GM06990 (cell line): Measurements from ENCODE around the gene HBA2.
"Not testable (repeated sequence)": the region's sequence is repeated elsewhere in the genome, so short reads cannot be mapped to it uniquely, and the experiment has no call there.

Source experiments
- DNase-seq: peaks from one replicate; pipeline ENCODE4 v3.0.0-alpha.2; 2011; ENCODE audit not compliant: insufficient read length; ENCODE audit errors: extremely low read depth
- H3K27me3 ChIP-seq: replicated peaks from 2 replicates; pipeline ENCODE4 v1.6.0; 2011; ENCODE audit warnings: low read length; ENCODE audit not compliant: control insufficient read depth, insufficient read depth
- H3K36me3 ChIP-seq: 2 replicates; pipeline ENCODE4 v1.5.1; 2011; ENCODE audit warnings: low read length; ENCODE audit not compliant: control insufficient read depth, insufficient read depth
- H3K4me3 ChIP-seq: replicated peaks from 2 replicates; pipeline ENCODE4 v1.5.1; 2011; ENCODE audit warnings: low read depth, mild to moderate bottlenecking, control low read depth, low read length
- CTCF ChIP-seq: IDR thresholded peaks from 2 replicates; pipeline ENCODE4 v1.5.1; 2011; ENCODE audit warnings: low read length, control low read depth, mild to moderate bottlenecking, inconsistent platforms; ENCODE audit not compliant: insufficient read depth, poor library complexity, severe bottlenecking

HBA2 gene

GRCh38 chr16:172374-172941 is at the start of gene HBA2:
HBA2 (plus strand) TSS chr16:172876; CDS start chr16:172913, 37 bp downstream.
- H3K27me3 ChIP-seq, DNase-seq, H3K4me3 ChIP-seq, H3K36me3 ChIP-seq: not testable (repeated sequence)

- H3K4me3 ChIP-seq, H3K36me3 ChIP-seq, DNase-seq, H3K27me3 ChIP-seq: not testable (repeated sequence)
Observed at GRCh38 chr16:123558-124350, 48.9 kb upstream of the HBA2 start.

GRCh38 chr16:125011-125410 is 47.7 kb upstream of the HBA2 start:
- Histone ChIP-seq H3K27me3 (no peaks in the 10 kb centered on the region), H3K36me3 (peaks cover 6% of the 10 kb centered on the region), H3K4me3 (no peak overlapping the region)
- DNase-seq = no peak
- no peak for TF ChIP-seq CTCF

- H3K36me3 ChIP-seq = peaks cover 1% of the 10 kb centered on the region
- H3K4me3 ChIP-seq = no peak overlapping the region
- H3K27me3 ChIP-seq = no peaks in the 10 kb centered on the region
- DNase-seq = no peak
- TF ChIP-seq CTCF = no peak
Observed at GRCh38 chr16:129075-129474, 43.6 kb upstream of the HBA2 start.

- no peaks in the 10 kb centered on the region for H3K27me3 ChIP-seq
- no peak for TF ChIP-seq CTCF
- H3K4me3 ChIP-seq = no peak overlapping the region
- peaks cover 1% of the 10 kb centered on the region for H3K36me3 ChIP-seq
- DNase-seq = no peak
Observed at GRCh38 chr16:130533-131173, 42.0 kb upstream of the HBA2 start.

- TF ChIP-seq CTCF = no peak
- no peak overlapping the region for H3K4me3 ChIP-seq
- DNase-seq = no peak
- no peaks in the 10 kb centered on the region; the same call in none of the 2 replicates for H3K36me3 ChIP-seq
- no peaks in the 10 kb centered on the region for H3K27me3 ChIP-seq
Observed at GRCh38 chr16:132120-132519, 40.6 kb upstream of the HBA2 start.
